Progenitor cell of endocrine pancreas (in vitro differentiated cells): ENCODE results near the gene PADI2. TPM values are rescaled to one million over a fixed set of nuclear protein-coding genes. Genes with fewer than 3 reads are reported as not detected.

Experiments
- DNase-seq: peaks from one replicate; pipeline ENCODE4 v3.0.0; 2021; ENCODE audit warnings: low spot score; ENCODE audit not compliant: unreplicated experiment
- H3K27ac Mint-ChIP-seq: 2 replicates; pipeline ENCODE4 v1.8.0; 2021; ENCODE audit warnings: mild to moderate bottlenecking, moderate library complexity, mixed read lengths
- H3K27me3 Mint-ChIP-seq: 2 replicates; pipeline ENCODE4 v1.8.0; 2021; ENCODE audit warnings: mixed read lengths
- H3K36me3 Mint-ChIP-seq: 2 replicates; pipeline ENCODE4 v1.8.0; 2022; ENCODE audit warnings: mixed read lengths; ENCODE audit not compliant: insufficient read depth
- H3K4me1 Mint-ChIP-seq: 2 replicates; pipeline ENCODE4 v1.8.0; 2021; ENCODE audit warnings: low read depth, mixed read lengths
- H3K4me3 Mint-ChIP-seq: 2 replicates; pipeline ENCODE4 v1.8.0; 2021; ENCODE audit warnings: low read depth, mild to moderate bottlenecking, moderate library complexity, mixed read lengths
- H3K9me3 Mint-ChIP-seq: 2 replicates; pipeline ENCODE4 v1.8.0; 2021; ENCODE audit warnings: low read depth, mixed read lengths
- long read RNA-seq: library from polyadenylated mRNA; unstranded; transcript quantifications from one replicate; pipeline ENCODE4 v2.0.0, GENCODE V29; 2020
- total RNA-seq: library from RNA; stranded (reverse); gene quantifications from 2 replicates; pipeline ENCODE4 v1.2.1, GENCODE V29; 2021
- TF ChIP-seq, protein P1 (sequence below): fragments of 200-600 bp; sonication (generic); IDR thresholded peaks from one replicate; pipeline ENCODE4 v1.5.0; 2021; ENCODE audit warnings: antibody characterized with exemption, mild to moderate bottlenecking; ENCODE audit not compliant: unreplicated experiment

PADI2 gene
- total RNA-seq: 0.50 and 0.87 TPM in 2 replicates
- long read RNA-seq, full-length matches to known transcripts: 1 of 2 reads
- long read RNA-seq, partial matches to known transcripts: 0 of 2 reads
- long read RNA-seq, other reads (novel, unspliced or antisense): 1 of 2 reads

DNA sequence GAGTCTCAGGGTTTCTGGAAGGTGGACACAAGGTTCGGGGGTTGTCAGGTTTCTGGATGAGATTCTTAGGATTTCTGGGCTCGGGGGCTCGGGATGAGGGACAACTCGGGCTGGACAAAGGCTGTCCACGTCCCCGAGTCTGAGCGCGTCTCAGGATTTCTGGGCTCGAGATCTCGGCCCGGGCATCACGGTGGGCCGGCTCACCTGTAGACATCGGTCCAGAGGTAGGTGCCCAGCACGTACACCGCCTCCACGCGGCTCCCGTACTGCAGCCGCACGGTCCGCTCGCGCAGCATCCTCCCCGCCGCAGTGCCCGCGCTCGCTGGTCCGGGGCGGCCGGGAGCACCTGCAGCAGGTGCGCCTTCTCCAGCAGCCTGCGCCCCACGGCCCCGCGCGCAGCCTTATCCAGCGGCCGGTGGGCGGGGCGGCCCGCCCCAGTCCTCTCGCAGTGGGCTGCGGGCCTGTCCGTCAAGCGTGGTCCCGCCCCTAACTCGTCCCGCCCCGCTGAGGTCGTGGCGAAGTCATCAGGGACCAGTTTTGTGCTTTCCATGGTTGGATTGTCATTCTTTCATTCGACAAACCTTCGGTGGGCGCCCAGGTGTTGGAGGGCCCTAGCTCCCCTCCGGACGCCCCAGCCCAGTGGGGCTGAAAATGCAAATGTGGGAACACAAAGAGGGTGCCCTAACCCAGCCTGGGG lies at the start of gene PADI2:
PADI2 (minus strand) TSS at position 376 of the 697 bp plus-strand sequence; CDS start at position 296, 80 bp downstream.
- TF ChIP-seq, protein P1, sequence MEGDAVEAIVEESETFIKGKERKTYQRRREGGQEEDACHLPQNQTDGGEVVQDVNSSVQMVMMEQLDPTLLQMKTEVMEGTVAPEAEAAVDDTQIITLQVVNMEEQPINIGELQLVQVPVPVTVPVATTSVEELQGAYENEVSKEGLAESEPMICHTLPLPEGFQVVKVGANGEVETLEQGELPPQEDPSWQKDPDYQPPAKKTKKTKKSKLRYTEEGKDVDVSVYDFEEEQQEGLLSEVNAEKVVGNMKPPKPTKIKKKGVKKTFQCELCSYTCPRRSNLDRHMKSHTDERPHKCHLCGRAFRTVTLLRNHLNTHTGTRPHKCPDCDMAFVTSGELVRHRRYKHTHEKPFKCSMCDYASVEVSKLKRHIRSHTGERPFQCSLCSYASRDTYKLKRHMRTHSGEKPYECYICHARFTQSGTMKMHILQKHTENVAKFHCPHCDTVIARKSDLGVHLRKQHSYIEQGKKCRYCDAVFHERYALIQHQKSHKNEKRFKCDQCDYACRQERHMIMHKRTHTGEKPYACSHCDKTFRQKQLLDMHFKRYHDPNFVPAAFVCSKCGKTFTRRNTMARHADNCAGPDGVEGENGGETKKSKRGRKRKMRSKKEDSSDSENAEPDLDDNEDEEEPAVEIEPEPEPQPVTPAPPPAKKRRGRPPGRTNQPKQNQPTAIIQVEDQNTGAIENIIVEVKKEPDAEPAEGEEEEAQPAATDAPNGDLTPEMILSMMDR: no peak
- H3K4me3 Mint-ChIP-seq: peak within 1 kb of the TSS; percentile 54
- H3K27ac Mint-ChIP-seq: no peak within 1 kb of the TSS
- H3K36me3 Mint-ChIP-seq: no peaks in the 10 kb centered on the region
- H3K9me3 Mint-ChIP-seq: no peaks in the 10 kb centered on the region
- peaks cover 76% of the 10 kb centered on the region for H3K27me3 Mint-ChIP-seq
- DNase-seq: peak; percentile 73
- H3K4me1 Mint-ChIP-seq: peaks cover 3% of the 10 kb centered on the region

DNA sequence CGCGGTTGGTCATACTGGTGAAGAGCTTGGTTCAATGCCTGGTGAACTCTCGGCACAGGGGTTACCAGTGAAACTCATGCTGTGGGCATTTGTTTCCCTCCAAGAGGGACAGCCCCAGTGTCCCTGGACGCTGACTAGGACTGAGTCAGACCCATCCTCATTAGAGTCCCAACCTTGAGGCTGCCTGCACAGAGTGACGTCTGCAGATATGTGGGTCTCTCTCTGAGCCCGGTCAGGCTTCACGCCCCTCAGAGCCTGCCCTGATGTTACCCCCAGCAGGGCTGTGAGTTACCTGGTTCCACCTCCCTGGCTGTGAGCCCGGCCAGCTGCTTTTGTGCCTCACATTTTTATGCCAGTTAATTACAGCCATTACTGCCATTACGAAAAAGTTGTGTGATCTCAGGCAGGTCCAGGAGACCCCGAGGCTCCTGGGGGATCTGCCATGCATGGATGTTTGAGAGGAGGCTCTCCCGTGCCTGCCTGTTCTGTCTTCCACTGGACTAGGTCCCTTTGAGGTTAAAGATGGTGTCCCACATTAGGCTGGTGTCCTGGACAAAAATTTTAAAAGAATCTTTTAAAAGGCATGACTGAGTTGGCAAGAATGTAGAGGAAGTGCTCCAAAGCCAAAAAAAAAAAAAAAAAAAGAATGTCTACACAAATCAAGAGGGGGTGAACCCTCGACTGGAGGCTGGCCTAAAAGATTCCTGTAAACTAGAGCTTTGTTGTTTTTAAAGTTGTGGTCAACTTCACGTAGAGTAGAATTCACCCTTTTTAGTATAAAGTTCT lies 49.0 kb upstream of the PADI2 start:
- Mint-ChIP-seq H3K27ac (no peak overlapping the region), H3K36me3 (no peaks in the 10 kb centered on the region), H3K4me1 (no peaks in the 10 kb centered on the region), H3K9me3 (no peaks in the 10 kb centered on the region), H3K4me3 (no peak overlapping the region), H3K27me3 (peaks cover 21% of the 10 kb centered on the region)
- TF ChIP-seq, protein P1: no peak
- no peak for DNase-seq

DNA sequence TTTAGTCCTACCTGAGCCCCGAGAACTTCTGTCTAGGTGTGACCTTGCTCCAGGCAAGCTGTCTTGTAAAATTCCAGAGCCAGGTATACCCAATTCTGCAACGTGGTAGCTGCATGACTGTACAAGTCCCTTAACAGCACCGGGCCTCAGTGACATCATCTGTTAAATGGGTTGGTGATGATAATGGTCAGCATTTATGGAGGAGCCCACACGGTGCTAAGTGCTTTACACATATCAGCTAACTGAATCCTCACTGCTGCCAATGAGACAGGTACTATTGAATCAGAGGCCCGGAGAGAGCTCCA lies 48.5 kb upstream of the PADI2 start:
- TF ChIP-seq, protein P1: no peak
- Mint-ChIP-seq H3K27me3 (peaks cover 19% of the 10 kb centered on the region), H3K36me3 (no peaks in the 10 kb centered on the region), H3K9me3 (no peaks in the 10 kb centered on the region), H3K4me3 (no peak overlapping the region), H3K27ac (no peak overlapping the region), H3K4me1 (no peaks in the 10 kb centered on the region)
- DNase-seq: no peak

DNA sequence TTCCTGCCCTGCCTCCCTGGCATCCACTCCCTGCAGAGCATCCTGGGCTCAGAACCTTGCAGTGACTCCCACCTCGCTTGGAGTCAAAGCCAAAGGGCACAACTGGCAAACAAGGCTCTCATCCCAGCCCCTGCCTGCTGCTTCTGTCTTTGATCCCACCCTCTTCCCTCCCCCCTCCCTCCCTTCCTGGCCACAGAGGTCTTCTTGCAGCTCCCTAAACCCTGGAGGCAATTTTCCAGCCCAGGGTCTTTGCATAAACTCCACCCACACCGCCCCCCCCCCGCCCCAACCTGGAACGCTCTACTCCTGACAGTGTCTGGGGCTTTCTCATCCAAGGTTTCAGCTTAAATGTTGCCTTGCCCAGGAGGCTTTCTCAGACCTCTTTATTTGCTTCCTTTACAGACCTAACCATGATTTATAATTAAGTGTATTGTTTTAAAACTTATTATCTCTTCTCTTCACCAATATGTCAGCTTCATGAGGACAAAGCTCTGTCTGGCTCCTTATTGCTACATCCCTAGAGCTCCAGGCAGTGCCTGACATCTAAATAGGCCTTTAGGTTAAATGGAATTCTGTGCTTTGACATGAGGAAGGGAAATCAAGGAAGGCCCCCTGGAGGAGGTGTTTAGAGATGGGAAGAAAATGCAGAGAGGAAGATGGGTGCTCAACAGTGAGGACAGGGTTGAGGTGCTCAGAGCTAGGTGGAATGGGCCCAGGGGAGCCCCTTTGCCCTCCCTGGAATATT lies 48.0 kb upstream of the PADI2 start:
- peaks cover 19% of the 10 kb centered on the region for H3K27me3 Mint-ChIP-seq
- H3K27ac Mint-ChIP-seq: no peak overlapping the region
- H3K36me3 Mint-ChIP-seq: no peaks in the 10 kb centered on the region
- no peak overlapping the region for H3K4me3 Mint-ChIP-seq
- TF ChIP-seq, protein P1: no peak
- no peaks in the 10 kb centered on the region for H3K9me3 Mint-ChIP-seq
- H3K4me1 Mint-ChIP-seq: no peaks in the 10 kb centered on the region
- DNase-seq: no peak

DNA sequence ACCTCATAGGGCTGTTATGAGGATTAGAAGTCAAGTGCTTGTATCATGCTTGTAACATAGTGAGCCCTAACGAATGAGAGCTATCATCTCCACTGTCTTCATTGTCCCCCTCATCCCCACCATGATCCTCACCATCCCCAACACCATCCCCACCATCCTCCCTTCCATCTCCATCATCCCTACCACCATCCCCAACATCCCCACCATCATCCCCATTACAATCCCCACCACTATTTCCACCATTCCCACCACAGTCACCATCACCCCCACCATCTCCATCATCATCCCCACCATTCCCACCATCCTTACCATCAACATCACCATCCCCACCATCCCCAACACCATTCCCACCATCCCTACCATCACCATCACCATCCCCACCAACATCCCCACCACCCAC lies 46.6 kb upstream of the PADI2 start:
- Mint-ChIP-seq H3K27me3 (peaks cover 17% of the 10 kb centered on the region), H3K4me3 (no peak overlapping the region), H3K4me1 (no peaks in the 10 kb centered on the region), H3K36me3 (no peaks in the 10 kb centered on the region), H3K9me3 (no peaks in the 10 kb centered on the region), H3K27ac (no peak overlapping the region)
- no peak for DNase-seq
- TF ChIP-seq, protein P1: no peak
